ENCODE measurements around the gene GFOD1.

Gene GFOD1

GRCh38 chr6:13487122-13488014 lies at the start of gene GFOD1:
GFOD1 (minus strand) TSS chr6:13487600; CDS start chr6:13486890, 710 bp downstream.
- DNase-seq (ENCODE audit: low spot score) = peak; percentile 97

- DNase-seq (ENCODE audit: low spot score) = peak; percentile 34
These were observed 49.6 kb upstream of the GFOD1 start for GRCh38 chr6:13536796-13537526.

GRCh38 chr6:13535306-13535705 lies 47.9 kb upstream of the GFOD1 start:
- DNase-seq (ENCODE audit: low spot score) = no peak

GRCh38 chr6:13534536-13534935 lies 47.1 kb upstream of the GFOD1 start:
- no peak for DNase-seq (ENCODE audit: low spot score)

GRCh38 chr6:13531956-13532355 lies 44.6 kb upstream of the GFOD1 start:
- no peak for DNase-seq (ENCODE audit: low spot score)

- DNase-seq (ENCODE audit: low spot score) = no peak
These were observed 41.5 kb upstream of the GFOD1 start for GRCh38 chr6:13528777-13529343.

- no peak for DNase-seq (ENCODE audit: low spot score)
These were observed 40.8 kb upstream of the GFOD1 start for GRCh38 chr6:13528232-13528631.

- DNase-seq (ENCODE audit: low spot score) = no peak
These were observed 40.3 kb upstream of the GFOD1 start for GRCh38 chr6:13527671-13528056.

GRCh38 chr6:13526727-13527670 lies 39.6 kb upstream of the GFOD1 start:
- DNase-seq (ENCODE audit: low spot score) = no peak

GRCh38 chr6:13526357-13526726 lies 38.9 kb upstream of the GFOD1 start:
- no peak for DNase-seq (ENCODE audit: low spot score)

- no peak for DNase-seq (ENCODE audit: low spot score)
These were observed 37.6 kb upstream of the GFOD1 start for GRCh38 chr6:13524801-13525508.

- no peak for DNase-seq (ENCODE audit: low spot score)
These were observed 36.6 kb upstream of the GFOD1 start for GRCh38 chr6:13523826-13524622.

- DNase-seq (ENCODE audit: low spot score) = peak; percentile 51
These were observed 35.3 kb upstream of the GFOD1 start for GRCh38 chr6:13522656-13523055.

GRCh38 chr6:13519839-13520238 lies 32.4 kb upstream of the GFOD1 start:
- no peak for DNase-seq (ENCODE audit: low spot score)

- DNase-seq (ENCODE audit: low spot score) = no peak
These were observed 29.7 kb upstream of the GFOD1 start for GRCh38 chr6:13517116-13517515.

- DNase-seq (ENCODE audit: low spot score) = no peak
These were observed 28.5 kb upstream of the GFOD1 start for GRCh38 chr6:13515912-13516311.

- DNase-seq (ENCODE audit: low spot score) = no peak
These were observed 26.5 kb upstream of the GFOD1 start for GRCh38 chr6:13513626-13514502.

GRCh38 chr6:13512900-13513299 lies 25.5 kb upstream of the GFOD1 start:
- no peak for DNase-seq (ENCODE audit: low spot score)

Measured in AG08396 (cell line).